SKM-1 (cell line): ENCODE results near the gene LRFN5.
"Not testable (repeated sequence)": the region's sequence is repeated elsewhere in the genome, so short reads cannot be mapped to it uniquely, and the experiment has no call there.

ENCODE experiments used
- DNase-seq: peaks from one replicate; lab custom pipeline; 2025; ENCODE audit not compliant: unreplicated experiment; lab: John Stamatoyannopoulos, UW

LRFN5 gene

GRCh38 chr14:41636492-41637392 is 30.1 kb downstream of the LRFN5 start:
- DNase-seq: no peak

DNA sequence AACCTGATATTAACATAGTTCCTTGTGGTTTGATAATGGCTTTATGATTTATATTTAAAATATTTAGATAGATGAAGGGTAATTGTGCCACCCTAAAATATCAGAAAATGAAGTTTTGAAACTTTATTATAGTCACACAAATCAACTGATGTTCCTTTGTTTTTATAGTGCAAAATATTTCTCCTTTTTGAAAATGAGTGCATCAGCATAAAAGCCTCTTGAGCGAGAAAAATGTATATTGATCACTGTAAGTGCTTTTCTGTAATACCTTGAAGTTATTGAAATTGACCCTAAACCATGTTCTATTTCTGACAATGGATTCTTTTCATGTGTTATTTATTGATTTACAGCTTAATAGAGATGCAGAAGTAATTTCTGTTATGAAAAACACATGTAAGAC is 35.0 kb downstream of the LRFN5 start:
- DNase-seq: no peak

DNA sequence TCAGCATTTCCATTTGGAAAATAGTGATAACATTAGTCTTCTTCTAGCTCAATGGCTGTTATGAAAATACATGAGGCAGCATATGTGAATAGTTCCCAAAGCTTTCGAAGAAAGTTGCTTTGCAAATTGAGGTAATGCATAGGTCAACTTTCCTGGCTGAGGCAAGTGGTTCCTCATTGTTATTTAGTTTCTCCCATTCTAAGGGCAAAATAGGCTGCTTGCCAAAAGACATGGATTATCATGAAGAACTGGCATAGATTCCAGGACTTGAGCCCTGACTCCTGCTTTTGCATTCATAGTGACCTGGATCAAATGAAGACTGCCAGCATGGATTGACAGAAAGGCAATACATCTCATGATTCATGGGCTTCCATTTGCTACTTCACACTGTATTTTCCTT is 35.7 kb downstream of the LRFN5 start:
- no peak for DNase-seq

DNA sequence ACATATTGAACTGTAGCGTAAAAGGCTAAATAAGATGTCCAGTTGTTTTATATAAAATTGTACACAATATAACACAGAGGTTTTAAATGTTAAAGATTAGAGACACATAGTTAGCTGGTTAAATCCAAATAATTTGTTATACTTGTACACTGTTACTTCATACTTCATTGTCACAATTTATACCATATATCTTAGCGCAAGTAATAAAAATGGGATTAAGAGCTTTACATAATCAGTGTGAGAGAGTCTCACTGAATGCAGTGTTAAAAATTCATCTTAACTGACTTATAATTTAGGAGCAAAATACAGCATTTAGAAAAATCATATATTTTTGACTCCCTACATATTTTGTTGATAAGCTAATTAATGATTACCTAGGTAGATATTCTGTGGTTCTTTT is 36.1 kb downstream of the LRFN5 start:
- no peak for DNase-seq

DNA sequence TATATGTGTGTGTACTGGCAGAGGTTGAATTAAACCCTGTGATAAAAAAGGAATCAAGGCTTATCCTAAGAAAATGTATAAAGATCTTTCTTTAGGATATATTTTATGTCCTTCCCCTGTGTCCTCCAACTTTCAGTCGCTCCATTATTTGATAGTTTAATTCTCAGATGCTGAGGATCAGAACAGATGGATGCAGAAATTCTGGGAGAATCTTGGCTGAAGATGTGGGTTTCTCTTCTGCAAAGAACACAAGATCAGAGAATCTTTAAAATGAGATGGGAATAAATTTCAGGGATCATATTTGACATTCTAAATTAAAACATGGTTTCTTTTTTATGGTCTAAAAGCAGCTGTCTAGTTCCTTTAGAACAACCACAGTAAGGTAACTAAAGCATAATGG is 37.9 kb downstream of the LRFN5 start:
- DNase-seq: no peak

DNA sequence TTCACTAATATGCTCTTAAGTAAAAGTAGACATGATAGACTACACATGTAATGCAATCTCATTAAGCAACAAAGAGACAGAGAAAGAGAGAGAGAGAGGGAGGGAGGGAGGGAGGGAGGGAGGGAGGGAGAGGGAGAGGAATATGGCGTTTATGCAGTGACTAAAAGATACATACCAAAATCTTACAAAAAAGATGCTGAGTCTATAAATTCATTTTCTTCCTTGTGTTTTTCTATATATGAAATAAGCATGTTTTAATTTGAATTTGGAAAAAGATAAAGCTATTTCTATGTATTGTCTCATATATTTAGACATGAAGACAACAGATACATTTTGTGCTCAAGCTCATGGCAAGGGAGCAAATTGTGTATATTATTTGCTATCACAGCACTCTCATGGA is 44.1 kb downstream of the LRFN5 start:
- no peak for DNase-seq

GRCh38 chr14:41654196-41654595 is 47.5 kb downstream of the LRFN5 start:
- DNase-seq: no peak

DNA sequence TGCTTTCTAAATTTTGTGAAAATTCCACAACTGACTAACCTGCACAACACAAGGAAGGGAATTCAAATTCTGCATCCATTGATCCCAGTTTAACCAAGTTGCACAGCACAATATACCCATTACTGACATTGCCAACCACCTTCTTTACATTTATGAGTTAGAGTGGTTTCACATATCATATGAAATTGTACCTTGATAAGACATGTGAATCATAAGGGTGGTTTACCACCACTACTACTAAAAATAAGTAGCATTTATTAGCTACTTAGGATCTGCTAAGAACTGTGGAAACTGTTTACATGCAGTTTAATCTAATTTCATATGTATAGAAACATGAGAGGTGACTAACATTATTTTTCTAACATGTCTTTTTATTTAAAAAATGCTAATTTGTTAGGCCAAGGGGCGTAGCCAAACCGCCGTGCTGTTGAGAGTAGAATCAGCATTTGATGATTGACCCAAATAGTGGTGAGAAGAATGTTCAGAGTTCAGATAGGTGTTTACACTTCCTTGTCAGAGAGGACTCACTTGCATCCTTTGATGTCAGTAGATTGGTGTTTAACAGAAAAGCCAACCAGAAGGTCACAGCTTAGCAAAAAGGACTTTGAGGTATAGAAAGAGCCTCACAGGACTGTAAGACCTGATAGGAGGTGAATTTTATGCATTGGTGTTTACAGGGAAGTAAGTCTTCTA is 56.2 kb downstream of the LRFN5 start:
- DNase-seq: no peak

DNA sequence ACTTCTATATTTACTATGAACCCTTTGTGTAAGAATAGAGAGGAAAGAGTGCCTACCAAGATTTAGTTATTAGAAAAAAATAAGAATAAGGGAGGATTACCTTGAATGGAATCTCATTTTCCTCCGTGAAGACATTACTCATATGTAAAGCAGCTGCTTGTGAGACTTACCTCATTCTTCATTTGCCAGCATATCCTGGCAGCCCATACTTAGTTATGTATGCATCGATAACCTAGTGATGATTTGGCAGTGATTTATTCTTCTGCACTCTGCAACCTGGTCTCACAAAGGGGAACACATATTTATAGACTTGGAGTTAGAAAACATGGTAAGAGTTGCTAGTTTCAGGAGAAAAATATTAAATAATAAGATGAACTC is 56.8 kb downstream of the LRFN5 start:
- no peak for DNase-seq

GRCh38 chr14:41666301-41666700 is 59.6 kb downstream of the LRFN5 start:
- no peak for DNase-seq

GRCh38 chr14:41668356-41668755 is 61.7 kb downstream of the LRFN5 start:
- DNase-seq: no peak

GRCh38 chr14:41673601-41674000 is 66.9 kb downstream of the LRFN5 start:
- not testable (repeated sequence) for DNase-seq

DNA sequence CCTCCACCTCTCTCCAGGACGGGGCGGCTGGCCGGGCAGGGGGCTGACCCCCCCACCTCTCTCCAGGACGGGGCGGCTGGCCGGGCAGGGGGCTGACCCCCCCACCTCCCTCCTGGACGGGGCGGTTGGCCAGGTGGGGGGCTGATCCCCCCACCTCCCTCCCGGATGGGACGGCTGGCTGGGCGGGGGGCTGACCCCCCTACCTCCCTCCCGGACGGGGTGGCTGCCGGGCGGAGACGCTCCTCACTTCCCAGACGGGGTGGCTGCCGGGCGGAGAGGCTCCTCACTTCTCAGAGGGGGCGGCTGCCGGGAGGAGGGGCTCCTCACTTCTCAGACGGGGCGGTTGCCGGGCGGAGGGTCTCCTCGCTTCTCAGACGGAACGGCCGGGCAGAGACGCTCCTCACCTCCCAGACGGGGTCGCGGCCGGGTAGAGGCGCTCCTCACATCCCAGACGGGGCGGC is 67.9 kb downstream of the LRFN5 start:
- not testable (repeated sequence) for DNase-seq

GRCh38 chr14:41699486-41699885 is 92.8 kb downstream of the LRFN5 start:
- no peak for DNase-seq

DNA sequence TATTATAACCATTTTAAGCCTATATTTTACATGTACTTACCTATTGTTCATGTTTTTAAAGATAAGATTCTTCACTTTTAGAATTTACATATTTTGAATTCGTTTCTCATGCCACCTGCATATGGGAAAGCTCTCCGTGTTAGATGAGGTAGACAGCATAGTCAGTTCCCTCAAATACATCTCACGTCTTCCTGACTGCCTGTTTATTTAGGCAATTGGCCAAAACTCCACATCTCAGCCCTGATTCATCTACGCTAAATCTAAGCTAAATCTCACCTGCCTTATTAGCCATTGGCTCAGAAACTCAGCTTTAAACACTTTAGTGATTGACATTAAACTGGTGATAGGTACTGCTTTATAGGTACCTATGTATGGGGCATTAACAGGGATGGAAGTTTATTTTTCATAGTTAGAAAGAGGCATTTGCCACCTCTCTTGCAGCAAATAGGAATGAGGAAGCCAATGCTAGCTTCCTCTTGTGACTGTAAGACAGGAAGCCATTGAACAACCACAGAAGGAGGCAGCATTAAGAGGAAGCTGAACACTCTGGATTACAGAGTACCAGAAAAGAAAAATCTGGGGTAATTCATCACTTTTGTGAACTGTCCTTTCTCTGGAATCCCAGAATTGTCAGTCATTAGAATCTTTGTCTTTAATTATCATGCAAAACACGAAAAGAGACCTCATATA is 111.9 kb downstream of the LRFN5 start:
- DNase-seq: peak; percentile 43

DNA sequence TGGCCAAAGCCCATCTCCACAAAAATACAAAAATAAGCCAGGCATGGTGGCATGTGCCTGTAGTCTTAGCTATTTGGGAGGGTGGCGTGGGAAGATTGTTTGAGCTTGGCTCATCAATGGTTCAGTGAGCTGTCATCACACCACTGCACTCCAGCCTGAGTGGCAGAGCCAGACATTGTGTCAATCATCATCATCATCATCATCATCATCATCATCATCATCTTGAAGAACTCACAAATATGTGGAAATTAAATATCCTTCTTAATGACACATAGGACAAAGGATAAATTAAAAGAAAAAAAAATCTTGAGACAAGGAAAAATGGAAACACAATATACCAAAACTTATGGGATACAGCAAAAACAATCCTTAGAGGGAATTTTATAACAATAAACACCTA is 132.5 kb downstream of the LRFN5 start:
- no peak for DNase-seq

- DNase-seq: no peak
Measured at GRCh38 chr14:41743140-41743539, 136.5 kb downstream of the LRFN5 start.

- DNase-seq: no peak
Measured at GRCh38 chr14:41749429-41749828, 142.8 kb downstream of the LRFN5 start.

DNA sequence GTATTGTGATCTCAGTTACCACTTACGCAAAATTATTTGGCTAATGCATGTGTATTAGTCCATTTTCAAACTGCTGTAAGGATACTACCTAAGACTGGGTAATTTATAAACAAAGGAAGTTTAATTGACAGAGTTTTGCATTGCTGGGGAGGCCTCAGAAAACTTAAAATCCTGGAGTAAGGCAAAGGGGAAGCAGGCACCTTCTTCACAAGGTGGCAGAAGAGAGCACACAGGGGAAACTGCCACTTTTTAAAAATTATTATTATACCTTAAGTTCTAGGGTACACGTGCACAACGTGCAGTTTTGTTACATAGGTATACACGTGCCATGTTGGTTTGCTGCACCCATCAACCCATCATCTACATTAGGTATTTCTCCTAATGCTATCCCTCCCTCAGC is 143.9 kb downstream of the LRFN5 start:
- DNase-seq: not testable (repeated sequence)

- no peak for DNase-seq
Measured at GRCh38 chr14:41758011-41758665, 151.5 kb downstream of the LRFN5 start.

DNA sequence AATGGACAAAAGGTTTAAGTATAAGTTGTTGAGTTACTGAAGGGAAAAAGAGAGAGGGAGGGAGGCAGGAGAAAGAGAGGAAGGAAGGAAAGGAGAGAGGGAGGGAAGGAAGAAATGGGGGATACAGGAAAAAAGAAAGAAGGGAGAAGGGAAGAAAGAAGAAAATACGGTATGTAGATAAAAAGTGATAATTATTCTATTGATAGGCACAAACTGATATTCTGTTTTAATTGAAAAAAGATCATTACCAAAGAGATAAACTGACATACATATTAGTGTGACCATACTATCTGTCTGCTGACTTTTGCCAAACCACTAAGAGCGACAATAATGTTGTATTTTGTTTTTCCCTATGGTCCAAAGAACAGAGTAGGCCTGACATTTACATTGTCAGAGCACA is 154.5 kb downstream of the LRFN5 start:
- DNase-seq: no peak
